GM12874 (cell line): ENCODE data around the gene HEBP1.

ENCODE experiments used
- CTCF ChIP-seq: IDR thresholded peaks from 2 replicates; pipeline ENCODE4 v1.5.1; 2011; ENCODE audit warnings: low read depth, mild to moderate bottlenecking, control low read depth, low read length, moderate library complexity; ENCODE audit not compliant: insufficient read depth

The HEBP1 gene

GRCh38 chr12:12945591-12945990 lies 54.5 kb downstream of the HEBP1 start:
- TF ChIP-seq CTCF = no peak

GRCh38 chr12:12943586-12944260 lies 56.3 kb downstream of the HEBP1 start:
- no peak for TF ChIP-seq CTCF

GRCh38 chr12:12941450-12942350 lies 58.4 kb downstream of the HEBP1 start:
- TF ChIP-seq CTCF = no peak

GRCh38 chr12:12939888-12940287 lies 60.2 kb downstream of the HEBP1 start:
- no peak for TF ChIP-seq CTCF

- no peak for TF ChIP-seq CTCF
These were observed 61.5 kb downstream of the HEBP1 start for GRCh38 chr12:12938541-12938940.

GRCh38 chr12:12936983-12937491 lies 63.0 kb downstream of the HEBP1 start:
- no peak for TF ChIP-seq CTCF

GRCh38 chr12:12934556-12934955 lies 65.5 kb downstream of the HEBP1 start:
- no peak for TF ChIP-seq CTCF
